H1 (cell line): ENCODE data around the gene P2RX7.

ENCODE experiments used
- ATF3 ChIP-seq: IDR thresholded peaks from 2 replicates; pipeline ENCODE4 v1.6.1; 2011; ENCODE audit warnings: low read depth, mild to moderate bottlenecking, low read length; ENCODE audit not compliant: insufficient read depth
- CTCF ChIP-seq, 3 experiments: IDR thresholded peaks; 1 replicate in 2 of 3; 2 replicates in 1 of 3; pipeline versions ENCODE4 v1.5.1 to v1.6.1; 2011; ENCODE audit warnings: low read length in 3 of 3, mild to moderate bottlenecking in 3 of 3, inconsistent platforms in 2 of 3, low read depth in 1 of 3, moderate library complexity in 1 of 3; ENCODE audit not compliant: insufficient read depth in 1 of 3; ENCODE audit errors: control extremely low read depth in 1 of 3
- POLR2A ChIP-seq, 2 experiments: IDR thresholded peaks; 1 replicate in 1 of 2; 2 replicates in 1 of 2; pipeline ENCODE4 v1.6.1; 2011; ENCODE audit warnings: low read depth in 2 of 2, low read length in 2 of 2, mild to moderate bottlenecking in 2 of 2; ENCODE audit errors: control extremely low read depth in 1 of 2
- RXRA ChIP-seq: IDR thresholded peaks from 2 replicates; pipeline ENCODE4 v1.6.1; 2011; ENCODE audit warnings: low read depth, mild to moderate bottlenecking, low read length, moderate library complexity; ENCODE audit not compliant: insufficient read depth
- SIRT6 ChIP-seq: IDR thresholded peaks from one replicate; pipeline ENCODE4 v1.7.1; 2012; ENCODE audit warnings: low read length, inconsistent platforms
- TF ChIP-seq, protein P1 (sequence below): IDR thresholded peaks from 2 replicates; pipeline ENCODE4 v1.6.1; 2012; ENCODE audit warnings: inconsistent platforms
- TF ChIP-seq, protein P2 (sequence below): IDR thresholded peaks from 2 replicates; pipeline ENCODE4 v1.6.1; 2012; ENCODE audit warnings: low read length, inconsistent platforms

- TF ChIP-seq, protein P1, sequence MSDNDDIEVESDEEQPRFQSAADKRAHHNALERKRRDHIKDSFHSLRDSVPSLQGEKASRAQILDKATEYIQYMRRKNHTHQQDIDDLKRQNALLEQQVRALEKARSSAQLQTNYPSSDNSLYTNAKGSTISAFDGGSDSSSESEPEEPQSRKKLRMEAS, result no peak
- TF ChIP-seq CTCF (IDR thresholded peaks at IDR 0.05; ENCODE audit: control extremely low read depth in 1 of 3, insufficient read depth in 1 of 3, low read depth in 1 of 3, low read length in 3 of 3) (no peak), RXRA (no peak), SIRT6 (no peak), ATF3 (no peak), POLR2A (IDR thresholded peaks at IDR 0.05; ENCODE audit: control extremely low read depth in 1 of 2, low read depth in 2 of 2, low read length in 2 of 2) (no peak)
- TF ChIP-seq, protein P2, sequence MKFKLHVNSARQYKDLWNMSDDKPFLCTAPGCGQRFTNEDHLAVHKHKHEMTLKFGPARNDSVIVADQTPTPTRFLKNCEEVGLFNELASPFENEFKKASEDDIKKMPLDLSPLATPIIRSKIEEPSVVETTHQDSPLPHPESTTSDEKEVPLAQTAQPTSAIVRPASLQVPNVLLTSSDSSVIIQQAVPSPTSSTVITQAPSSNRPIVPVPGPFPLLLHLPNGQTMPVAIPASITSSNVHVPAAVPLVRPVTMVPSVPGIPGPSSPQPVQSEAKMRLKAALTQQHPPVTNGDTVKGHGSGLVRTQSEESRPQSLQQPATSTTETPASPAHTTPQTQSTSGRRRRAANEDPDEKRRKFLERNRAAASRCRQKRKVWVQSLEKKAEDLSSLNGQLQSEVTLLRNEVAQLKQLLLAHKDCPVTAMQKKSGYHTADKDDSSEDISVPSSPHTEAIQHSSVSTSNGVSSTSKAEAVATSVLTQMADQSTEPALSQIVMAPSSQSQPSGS, result no peak
Measured at GRCh38 chr12:121224591-121224990, 91.9 kb downstream of the P2RX7 start.
